ENCODE measurements around the gene TPO.

TPO gene

DNA sequence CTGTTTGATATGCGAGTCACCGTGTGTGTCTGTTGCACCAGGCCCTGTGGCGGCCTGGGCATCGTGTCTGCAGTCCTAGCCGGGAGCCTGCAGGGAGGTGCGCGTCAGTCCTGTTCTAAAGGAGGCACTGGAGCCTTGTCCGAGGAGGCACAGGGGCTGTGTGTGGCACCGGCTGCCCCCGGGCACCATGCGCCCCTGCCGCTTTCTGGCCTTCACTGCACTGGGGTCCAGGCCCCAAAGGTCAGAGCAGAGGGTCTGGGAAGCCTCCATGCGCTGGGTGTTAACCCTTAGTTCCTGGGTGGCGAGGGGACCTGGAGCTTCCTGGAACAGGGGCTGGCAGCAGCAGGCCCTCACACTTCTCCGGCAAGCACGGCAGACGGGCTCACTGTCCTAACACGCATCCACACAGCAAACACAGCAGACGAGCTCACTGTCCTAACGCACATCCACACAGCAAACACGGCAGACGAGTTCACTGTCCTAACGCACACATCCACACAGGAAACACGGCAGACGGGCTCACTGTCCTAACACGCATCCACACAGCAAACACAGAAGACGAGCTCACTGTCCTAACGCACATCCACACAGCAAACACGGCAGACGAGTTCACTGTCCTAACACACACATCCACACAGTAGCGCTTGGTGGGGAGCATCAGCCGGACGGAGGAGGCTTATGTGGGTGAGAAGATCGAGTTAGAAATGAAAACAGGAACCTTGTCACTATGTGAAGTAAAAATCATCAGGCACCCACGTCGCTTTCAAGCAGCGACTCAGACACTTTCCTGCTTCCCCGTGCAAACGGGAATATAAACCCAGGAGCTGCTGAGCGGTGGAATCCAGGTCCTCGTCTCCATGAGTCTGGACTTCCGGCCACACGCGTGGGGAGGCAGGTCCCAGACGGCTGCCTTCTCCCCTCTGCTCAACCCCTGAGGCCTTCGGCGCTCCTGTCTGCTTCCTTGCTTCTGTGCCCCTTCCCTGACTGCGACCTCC, 65.3 kb downstream of the TPO start:
- Mint-ChIP-seq H3K36me3 (ENCODE audit: low read depth) (no peaks in the 10 kb centered on the region), H3K27me3 (ENCODE audit: low read depth, poor library complexity) (peaks cover 8% of the 10 kb centered on the region), H3K4me1 (peaks cover 22% of the 10 kb centered on the region), H3K9me3 (peaks cover 8% of the 10 kb centered on the region), H3K4me3 (no peak overlapping the region), H3K27ac (no peak overlapping the region)
- TF ChIP-seq, protein P1, sequence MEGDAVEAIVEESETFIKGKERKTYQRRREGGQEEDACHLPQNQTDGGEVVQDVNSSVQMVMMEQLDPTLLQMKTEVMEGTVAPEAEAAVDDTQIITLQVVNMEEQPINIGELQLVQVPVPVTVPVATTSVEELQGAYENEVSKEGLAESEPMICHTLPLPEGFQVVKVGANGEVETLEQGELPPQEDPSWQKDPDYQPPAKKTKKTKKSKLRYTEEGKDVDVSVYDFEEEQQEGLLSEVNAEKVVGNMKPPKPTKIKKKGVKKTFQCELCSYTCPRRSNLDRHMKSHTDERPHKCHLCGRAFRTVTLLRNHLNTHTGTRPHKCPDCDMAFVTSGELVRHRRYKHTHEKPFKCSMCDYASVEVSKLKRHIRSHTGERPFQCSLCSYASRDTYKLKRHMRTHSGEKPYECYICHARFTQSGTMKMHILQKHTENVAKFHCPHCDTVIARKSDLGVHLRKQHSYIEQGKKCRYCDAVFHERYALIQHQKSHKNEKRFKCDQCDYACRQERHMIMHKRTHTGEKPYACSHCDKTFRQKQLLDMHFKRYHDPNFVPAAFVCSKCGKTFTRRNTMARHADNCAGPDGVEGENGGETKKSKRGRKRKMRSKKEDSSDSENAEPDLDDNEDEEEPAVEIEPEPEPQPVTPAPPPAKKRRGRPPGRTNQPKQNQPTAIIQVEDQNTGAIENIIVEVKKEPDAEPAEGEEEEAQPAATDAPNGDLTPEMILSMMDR (IDR thresholded peaks at IDR 0.05): no peak
- DNase-seq: no peak

DNA sequence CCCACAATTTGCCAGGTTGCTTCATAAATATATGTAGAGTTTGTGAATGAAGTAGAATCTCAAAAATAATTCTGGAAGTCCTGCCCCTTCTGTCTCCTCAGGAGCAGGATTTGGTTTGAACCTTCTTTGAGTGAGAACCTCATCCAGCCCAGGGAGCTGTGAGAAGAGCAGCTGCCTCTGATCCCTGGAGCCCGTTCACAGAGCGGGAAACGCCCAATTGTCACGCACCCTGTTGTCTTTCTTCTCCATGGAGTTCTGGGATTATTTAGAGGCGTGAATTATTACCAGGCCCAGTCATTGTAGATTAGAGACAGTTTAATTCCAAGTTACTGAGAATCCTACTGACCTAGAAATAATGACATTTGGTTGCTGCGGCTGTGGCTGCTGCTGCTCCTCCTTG, 66.1 kb downstream of the TPO start:
- peaks cover 8% of the 10 kb centered on the region for H3K9me3 Mint-ChIP-seq
- DNase-seq: no peak
- peaks cover 8% of the 10 kb centered on the region for H3K27me3 Mint-ChIP-seq (ENCODE audit: low read depth, poor library complexity)
- no peak overlapping the region for H3K27ac Mint-ChIP-seq
- TF ChIP-seq, protein P1 (IDR thresholded peaks at IDR 0.05): no peak
- H3K36me3 Mint-ChIP-seq (ENCODE audit: low read depth): no peaks in the 10 kb centered on the region
- H3K4me3 Mint-ChIP-seq: no peak overlapping the region
- peaks cover 22% of the 10 kb centered on the region for H3K4me1 Mint-ChIP-seq

DNA sequence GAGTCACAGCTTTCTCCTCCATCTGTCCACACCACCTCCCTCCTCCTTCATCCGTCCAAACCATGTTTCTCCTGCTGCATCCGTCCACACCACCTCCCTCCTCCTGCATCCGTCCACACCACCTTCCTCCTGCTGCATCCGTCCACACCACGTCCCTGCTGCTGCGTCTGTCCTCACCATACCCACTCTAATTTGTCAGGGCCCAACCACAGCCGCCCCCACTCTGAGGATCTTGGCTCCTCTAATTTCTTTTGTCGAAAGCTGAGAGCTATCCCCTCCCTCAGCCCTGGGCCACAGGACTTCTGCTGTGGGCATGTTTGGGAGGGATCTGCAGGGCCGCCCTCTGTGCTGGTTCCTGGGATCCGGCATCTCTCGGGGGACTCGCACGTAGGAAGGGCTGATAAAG, 67.4 kb downstream of the TPO start:
- no peak for DNase-seq
- Mint-ChIP-seq H3K36me3 (ENCODE audit: low read depth) (no peaks in the 10 kb centered on the region), H3K4me1 (peaks cover 22% of the 10 kb centered on the region), H3K9me3 (peaks cover 8% of the 10 kb centered on the region), H3K4me3 (no peak overlapping the region), H3K27ac (peak overlapping the region; percentile 23), H3K27me3 (ENCODE audit: low read depth, poor library complexity) (peaks cover 8% of the 10 kb centered on the region)
- TF ChIP-seq, protein P1 (IDR thresholded peaks at IDR 0.05): no peak

DNA sequence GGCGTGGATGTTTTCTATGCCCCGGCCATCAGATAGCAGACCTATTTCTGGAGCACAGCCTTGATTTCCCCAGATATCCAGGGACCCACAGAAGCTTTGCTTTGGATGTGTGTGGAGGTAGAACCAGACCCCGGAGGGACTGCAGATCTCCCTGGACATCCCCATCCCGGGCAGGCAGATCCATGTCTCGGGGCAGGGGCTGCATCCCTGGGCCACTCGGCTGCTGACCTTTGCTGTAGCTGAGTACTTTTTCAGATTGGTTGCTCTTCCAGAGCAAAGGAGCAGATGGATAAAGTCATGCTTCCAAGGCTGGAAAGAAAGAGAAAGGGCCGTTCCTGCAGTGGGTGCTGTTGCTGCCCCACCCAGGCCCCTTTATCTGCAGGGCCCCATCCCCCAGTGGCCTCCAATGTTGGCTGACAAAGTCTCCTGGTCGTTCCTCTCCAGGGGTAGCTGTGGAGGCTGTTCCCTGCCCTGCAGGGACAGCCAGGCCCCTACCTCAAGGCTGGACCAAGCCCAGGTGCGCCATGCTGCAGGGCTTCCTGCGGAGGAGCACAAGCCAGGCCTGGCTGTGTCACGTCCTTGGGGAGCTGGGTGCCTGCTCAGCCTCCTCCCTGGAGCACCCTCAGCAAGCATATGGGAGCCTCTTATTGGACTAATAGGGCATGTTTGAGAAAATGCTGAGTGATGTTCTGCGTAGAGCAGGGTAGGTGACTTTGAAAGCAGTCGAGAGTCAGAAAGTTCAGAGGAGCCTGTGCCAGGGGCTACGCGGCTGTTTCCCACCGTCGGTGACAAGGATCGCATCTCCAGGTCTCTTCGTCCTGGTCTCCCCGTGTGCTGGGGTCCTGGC, 68.4 kb downstream of the TPO start:
- no peak overlapping the region for H3K4me3 Mint-ChIP-seq
- TF ChIP-seq, protein P1 (IDR thresholded peaks at IDR 0.05): no peak
- peaks cover 8% of the 10 kb centered on the region for H3K27me3 Mint-ChIP-seq (ENCODE audit: low read depth, poor library complexity)
- DNase-seq: no peak
- H3K9me3 Mint-ChIP-seq: no peaks in the 10 kb centered on the region
- H3K4me1 Mint-ChIP-seq: peaks cover 22% of the 10 kb centered on the region
- no peak overlapping the region for H3K27ac Mint-ChIP-seq
- H3K36me3 Mint-ChIP-seq (ENCODE audit: low read depth): no peaks in the 10 kb centered on the region

DNA sequence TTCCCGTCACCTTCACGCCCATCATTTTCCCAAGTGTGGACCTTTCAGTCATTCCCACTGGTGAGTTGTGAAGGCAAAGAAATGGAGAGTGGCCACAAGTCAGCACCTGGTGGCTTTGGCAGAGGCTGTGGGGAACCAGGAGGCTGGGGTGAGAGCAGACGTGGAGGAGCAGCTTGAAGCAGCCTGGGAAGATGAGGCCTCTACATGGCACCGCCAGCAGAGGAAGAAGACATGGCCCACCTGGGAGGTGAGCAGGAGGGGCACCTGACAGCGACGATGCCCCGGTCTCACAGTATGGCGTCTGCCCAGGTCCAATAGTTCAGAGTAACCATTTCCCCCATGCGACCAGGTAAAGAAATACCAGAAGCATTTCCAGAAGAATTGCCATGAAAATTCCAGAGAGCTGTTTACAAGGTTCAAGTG, 69.0 kb downstream of the TPO start:
- TF ChIP-seq, protein P1 (IDR thresholded peaks at IDR 0.05): no peak
- H3K9me3 Mint-ChIP-seq: no peaks in the 10 kb centered on the region
- H3K27me3 Mint-ChIP-seq (ENCODE audit: low read depth, poor library complexity): peaks cover 8% of the 10 kb centered on the region

More for the DNA sequence above, 69.0 kb downstream of the TPO start:
- Mint-ChIP-seq H3K36me3 (ENCODE audit: low read depth) (no peaks in the 10 kb centered on the region), H3K4me3 (no peak overlapping the region), H3K27ac (no peak overlapping the region), H3K4me1 (peaks cover 22% of the 10 kb centered on the region)
- DNase-seq: no peak

Measured in nephron progenitor cell (in vitro differentiated cells).